H9 (cell line): ENCODE data around the gene MGAT4C. TPM values are rescaled to one million over a fixed set of nuclear protein-coding genes. Genes with fewer than 3 reads are reported as not detected.

ENCODE experiments used
- DNase-seq: peaks from one replicate; pipeline ENCODE4 v3.0.0-alpha.2; 2017
- H2AFZ ChIP-seq: one replicate; pipeline ENCODE4 v1.6.1; 2013; ENCODE audit warnings: mild to moderate bottlenecking, low read length, control low read depth, moderate library complexity
- H2AK5ac ChIP-seq: 2 replicates; pipeline ENCODE4 v1.6.1; 2013; ENCODE audit warnings: low read length, control low read depth, mixed read lengths; ENCODE audit not compliant: insufficient read length
- H2BK120ac ChIP-seq: one replicate; pipeline ENCODE4 v1.6.1; 2013; ENCODE audit warnings: low read depth, mild to moderate bottlenecking, low read length, control low read depth, inconsistent platforms; ENCODE audit not compliant: poor library complexity, severe bottlenecking
- H2BK12ac ChIP-seq: 2 replicates; pipeline ENCODE4 v1.6.1; 2013; ENCODE audit warnings: low read length, control low read depth, mixed read lengths, low read depth; ENCODE audit not compliant: insufficient read length
- H2BK15ac ChIP-seq: 2 replicates; pipeline ENCODE4 v1.6.1; 2013; ENCODE audit warnings: low read depth, low read length, control low read depth
- H2BK20ac ChIP-seq: one replicate; pipeline ENCODE4 v1.6.1; 2013; ENCODE audit warnings: low read depth, mild to moderate bottlenecking, low read length, control low read depth, inconsistent platforms; ENCODE audit not compliant: poor library complexity, severe bottlenecking
- H2BK5ac ChIP-seq: 2 replicates; pipeline ENCODE4 v1.6.1; 2013; ENCODE audit warnings: low read length, control low read depth, mixed read lengths; ENCODE audit not compliant: insufficient read length
- H3K14ac ChIP-seq: 2 replicates; pipeline ENCODE4 v1.6.1; 2013; ENCODE audit warnings: low read length, control low read depth; ENCODE audit not compliant: insufficient read depth
- H3K18ac ChIP-seq: 2 replicates; pipeline ENCODE4 v1.6.1; 2013; ENCODE audit warnings: low read depth, mild to moderate bottlenecking, mixed read lengths, low read length, control low read depth; ENCODE audit not compliant: insufficient read length
- H3K23ac ChIP-seq: 2 replicates; pipeline ENCODE4 v1.6.1; 2013; ENCODE audit warnings: low read length, control low read depth, mixed read lengths, low read depth; ENCODE audit not compliant: insufficient read length
- H3K23me2 ChIP-seq: 2 replicates; pipeline ENCODE4 v1.6.1; 2013; ENCODE audit warnings: low read depth, mild to moderate bottlenecking, mixed read lengths, low read length, control low read depth; ENCODE audit not compliant: insufficient read length, poor library complexity, severe bottlenecking
- H3K27ac ChIP-seq: 2 replicates; pipeline ENCODE4 v1.5.1; 2013; ENCODE audit warnings: low read length, control low read depth, mixed read lengths, low read depth; ENCODE audit not compliant: insufficient read length
- H3K27me3 ChIP-seq: 2 replicates; pipeline ENCODE4 v1.6.1; 2013; ENCODE audit warnings: low read length, control low read depth, inconsistent platforms; ENCODE audit not compliant: insufficient read depth
- H3K4ac ChIP-seq: 2 replicates; pipeline ENCODE4 v1.6.1; 2013; ENCODE audit warnings: low read depth, mild to moderate bottlenecking, control low read depth, inconsistent platforms, low read length, moderate library complexity
- H3K4me1 ChIP-seq: 2 replicates; pipeline ENCODE4 v1.6.1; 2013; ENCODE audit warnings: low read length, control low read depth, inconsistent platforms; ENCODE audit not compliant: insufficient read depth
- H3K4me2 ChIP-seq: 2 replicates; pipeline ENCODE4 v1.6.1; 2013; ENCODE audit warnings: low read length, control low read depth, mixed read lengths; ENCODE audit not compliant: insufficient read length, insufficient read depth
- H3K56ac ChIP-seq: 2 replicates; pipeline ENCODE4 v1.6.1; 2013; ENCODE audit warnings: low read depth, mild to moderate bottlenecking, mixed read lengths, low read length, control low read depth; ENCODE audit not compliant: insufficient read length
- H3K79me1 ChIP-seq: 2 replicates; pipeline ENCODE4 v1.6.1; 2013; ENCODE audit warnings: low read depth, mild to moderate bottlenecking, moderate library complexity, low read length, control low read depth, inconsistent platforms; ENCODE audit not compliant: insufficient read depth, poor library complexity, severe bottlenecking
- H3K79me2 ChIP-seq: 2 replicates; pipeline ENCODE4 v1.6.1; 2013; ENCODE audit warnings: low read length, control low read depth, inconsistent platforms; ENCODE audit not compliant: insufficient read depth
- H3K9ac ChIP-seq: 2 replicates; pipeline ENCODE4 v1.6.1; 2013; ENCODE audit warnings: low read length, control low read depth, mixed read lengths; ENCODE audit not compliant: insufficient read length; ENCODE audit errors: extremely low read depth
- H3K9me3 ChIP-seq: one replicate; pipeline ENCODE4 v1.6.1; 2013; ENCODE audit warnings: low read depth, low read length, inconsistent platforms; ENCODE audit not compliant: control insufficient read depth
- H3T11ph ChIP-seq: one replicate; pipeline ENCODE4 v1.6.1; 2013; ENCODE audit warnings: mild to moderate bottlenecking, low read length, control low read depth, inconsistent platforms
- H4K20me1 ChIP-seq: one replicate; pipeline ENCODE4 v1.6.1; 2013; ENCODE audit not compliant: control insufficient read depth, insufficient read length, insufficient read depth
- H4K5ac ChIP-seq: 2 replicates; pipeline ENCODE4 v1.6.1; 2013; ENCODE audit warnings: low read depth, mild to moderate bottlenecking, mixed read lengths, low read length, control low read depth; ENCODE audit not compliant: insufficient read length
- H4K8ac ChIP-seq: replicated peaks from 2 replicates; pipeline ENCODE4 v1.6.1; 2013; ENCODE audit warnings: low read length, control low read depth, mixed read lengths, low read depth; ENCODE audit not compliant: insufficient read length
- H4K91ac ChIP-seq: 2 replicates; pipeline ENCODE4 v1.6.1; 2013; ENCODE audit warnings: low read depth, mild to moderate bottlenecking, moderate library complexity, mixed read lengths, low read length, control low read depth; ENCODE audit not compliant: insufficient read length
- H3K27ac Mint-ChIP-seq, 3 experiments: 2 replicates in 2 of 3; 3 replicates in 1 of 3; pipeline ENCODE4 v1.8.0; 2020 to 2021; ENCODE audit warnings: mixed read lengths in 3 of 3, mild to moderate bottlenecking in 1 of 3, moderate library complexity in 1 of 3
- H3K27me3 Mint-ChIP-seq: 2 replicates; pipeline ENCODE4 v1.8.0; 2021; ENCODE audit warnings: low read depth, mild to moderate bottlenecking, moderate library complexity, mixed read lengths
- H3K36me3 Mint-ChIP-seq, 3 experiments: 2 replicates in 2 of 3; 3 replicates in 1 of 3; pipeline ENCODE4 v1.8.0; 2020 to 2021; ENCODE audit warnings: low read depth in 3 of 3, mixed read lengths in 3 of 3; ENCODE audit not compliant: insufficient read depth in 1 of 3
- H3K4me1 Mint-ChIP-seq, 2 experiments: 2 replicates each; pipeline ENCODE4 v1.8.0; 2020; ENCODE audit warnings: mixed read lengths in 2 of 2
- H3K4me3 Mint-ChIP-seq, 2 experiments: 2 replicates in 1 of 2; 3 replicates in 1 of 2; pipeline ENCODE4 v1.8.0; 2020 to 2021; ENCODE audit warnings: mild to moderate bottlenecking in 2 of 2, mixed read lengths in 2 of 2, moderate library complexity in 1 of 2
- H3K9me3 Mint-ChIP-seq, 2 experiments: 2 replicates in 1 of 2; 3 replicates in 1 of 2; pipeline ENCODE4 v1.8.0; 2020; ENCODE audit warnings: mild to moderate bottlenecking in 2 of 2, mixed read lengths in 2 of 2, moderate library complexity in 1 of 2
- WGBS: extraction: QIAGEN DNeasy Blood & Tissue Kit; methylation state at CpG from one replicate; pipeline ENCODE4 v1.1.7; 2013; ENCODE audit warnings: missing lambda C conversion rate, low lambda C conversion rate, mixed read lengths; ENCODE audit not compliant: insufficient read length; ENCODE audit errors: extremely low coverage; 5-methylcytosine and 5-hydroxymethylcytosine counted together
- total RNA-seq: library from RNA; stranded (reverse); gene quantifications from 2 replicates; pipeline ENCODE4 v1.2.1, GENCODE V29; 2021
- TF ChIP-seq, protein P1 (sequence below): fragments of 200-600 bp; sonication (generic); conservative IDR thresholded peaks from 3 replicates; pipeline ENCODE4 v1.8.0; 2021; ENCODE audit warnings: antibody characterized with exemption, mild to moderate bottlenecking

The MGAT4C gene
- total RNA-seq, 1 experiment from 2014 or later = 1.3 TPM

DNA sequence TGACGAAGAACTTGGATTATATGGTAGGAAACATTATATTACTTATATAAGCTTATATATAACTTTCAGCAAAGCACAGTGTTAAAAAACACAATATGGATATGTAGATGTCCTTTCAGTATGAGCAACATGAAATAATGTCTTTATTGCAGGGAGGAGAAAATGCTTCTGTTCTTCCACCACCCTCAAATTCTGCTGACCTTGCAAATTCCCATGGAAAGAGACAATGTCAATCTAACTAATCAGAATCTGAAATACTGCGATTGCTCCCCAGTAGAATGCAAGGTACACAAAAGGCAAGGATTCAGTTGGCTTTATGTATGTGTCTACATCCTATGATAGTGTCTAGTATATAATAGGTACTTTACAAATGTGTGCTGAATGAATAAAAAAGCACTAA, 26.4 kb downstream of the MGAT4C start:
- H4K20me1 ChIP-seq = no peaks in the 10 kb centered on the region
- H2BK120ac ChIP-seq = no peak overlapping the region
- no peak overlapping the region for H2BK5ac ChIP-seq
- H3K36me3 Mint-ChIP-seq = peaks cover 0 to 24% (median 14%) of the 10 kb centered on the region in 3 experiments; a peak in 5 of 7 replicates
- no peak overlapping the region for H3K14ac ChIP-seq
- H3K9me3 Mint-ChIP-seq = peaks cover 14 to 15% of the 10 kb centered on the region in 2 experiments
- no peak overlapping the region for H3K4me3 Mint-ChIP-seq
- H2BK15ac ChIP-seq = no peak overlapping the region
- peaks cover 4 to 7% of the 10 kb centered on the region in 2 experiments; a peak in 3 of 4 replicates for H3K4me1 Mint-ChIP-seq
- H2BK12ac ChIP-seq = no peak overlapping the region
- no peak overlapping the region for H2AK5ac ChIP-seq
- H3K23ac ChIP-seq = no peak overlapping the region
- H3K23me2 ChIP-seq = no peaks in the 10 kb centered on the region
- no peak overlapping the region for H2AFZ ChIP-seq
- H3K4ac ChIP-seq = no peak overlapping the region
- DNase-seq = no peak
- no peaks in the 10 kb centered on the region for H3K79me1 ChIP-seq
- H3K27ac Mint-ChIP-seq = no peak overlapping the region
- H3K9ac ChIP-seq = no peak overlapping the region
- H3K27me3 Mint-ChIP-seq = no peaks in the 10 kb centered on the region
- H3T11ph ChIP-seq = no peak overlapping the region
- no peak overlapping the region for H4K91ac ChIP-seq
- H3K4me1 ChIP-seq = no peaks in the 10 kb centered on the region; the same call in 1 of the 2 replicates
- H3K27ac ChIP-seq = no peak overlapping the region
- no peaks in the 10 kb centered on the region for H3K27me3 ChIP-seq
- H3K18ac ChIP-seq = no peak overlapping the region
- WGBS = no CpG with 5 or more reads among the region's 2 CpGs
- no peak overlapping the region for H4K8ac ChIP-seq
- H3K4me2 ChIP-seq = no peak overlapping the region
- no peak overlapping the region for H4K5ac ChIP-seq
- no peaks in the 10 kb centered on the region for H3K9me3 ChIP-seq
- no peak overlapping the region for H2BK20ac ChIP-seq
- no peak overlapping the region for H3K56ac ChIP-seq
- no peaks in the 10 kb centered on the region for H3K79me2 ChIP-seq
- TF ChIP-seq, protein P1, sequence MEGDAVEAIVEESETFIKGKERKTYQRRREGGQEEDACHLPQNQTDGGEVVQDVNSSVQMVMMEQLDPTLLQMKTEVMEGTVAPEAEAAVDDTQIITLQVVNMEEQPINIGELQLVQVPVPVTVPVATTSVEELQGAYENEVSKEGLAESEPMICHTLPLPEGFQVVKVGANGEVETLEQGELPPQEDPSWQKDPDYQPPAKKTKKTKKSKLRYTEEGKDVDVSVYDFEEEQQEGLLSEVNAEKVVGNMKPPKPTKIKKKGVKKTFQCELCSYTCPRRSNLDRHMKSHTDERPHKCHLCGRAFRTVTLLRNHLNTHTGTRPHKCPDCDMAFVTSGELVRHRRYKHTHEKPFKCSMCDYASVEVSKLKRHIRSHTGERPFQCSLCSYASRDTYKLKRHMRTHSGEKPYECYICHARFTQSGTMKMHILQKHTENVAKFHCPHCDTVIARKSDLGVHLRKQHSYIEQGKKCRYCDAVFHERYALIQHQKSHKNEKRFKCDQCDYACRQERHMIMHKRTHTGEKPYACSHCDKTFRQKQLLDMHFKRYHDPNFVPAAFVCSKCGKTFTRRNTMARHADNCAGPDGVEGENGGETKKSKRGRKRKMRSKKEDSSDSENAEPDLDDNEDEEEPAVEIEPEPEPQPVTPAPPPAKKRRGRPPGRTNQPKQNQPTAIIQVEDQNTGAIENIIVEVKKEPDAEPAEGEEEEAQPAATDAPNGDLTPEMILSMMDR = no peak
